GM23338 (cell line): ENCODE data around the gene SMG1. TPM values are rescaled to one million over a fixed set of nuclear protein-coding genes. Genes with fewer than 3 reads are reported as not detected.

Experiments used
- ATAC-seq: fragments of 200-7000 bp; cut with Tn5 transposase; 3 replicates; pipeline ENCODE4 v1.9.1; 2020
- DNase-seq: peaks from one replicate; pipeline ENCODE4 v3.0.0-alpha.2; 2015; ENCODE audit warnings: low spot score
- H2AFZ ChIP-seq: fragments of 200-600 bp; sonication (generic); 2 replicates; pipeline ENCODE4 v1.8.0; 2016; ENCODE audit warnings: antibody characterized with exemption, mild to moderate bottlenecking, moderate library complexity
- H3F3A ChIP-seq: fragments of 200-600 bp; sonication (generic); replicated peaks from 2 replicates; pipeline ENCODE4 v1.8.0; 2017; ENCODE audit warnings: antibody characterized with exemption, mixed run types, low read depth
- H3K27ac ChIP-seq: fragments of 200-600 bp; sonication (generic); 2 replicates; pipeline ENCODE4 v1.6.1; 2016; ENCODE audit warnings: low read depth
- H3K27me3 ChIP-seq: fragments of 200-600 bp; sonication (generic); 2 replicates; pipeline ENCODE4 v1.8.0; 2016; ENCODE audit warnings: mild to moderate bottlenecking, mixed run types, moderate library complexity; ENCODE audit not compliant: insufficient read depth
- H3K36me3 ChIP-seq: fragments of 200-600 bp; sonication (generic); 2 replicates; pipeline ENCODE4 v1.8.0; 2016; ENCODE audit warnings: mild to moderate bottlenecking; ENCODE audit not compliant: insufficient read depth
- H3K4me1 ChIP-seq: fragments of 200-600 bp; sonication (generic); 2 replicates; pipeline ENCODE4 v1.8.0; 2016; ENCODE audit warnings: mild to moderate bottlenecking, moderate library complexity; ENCODE audit not compliant: insufficient read depth
- H3K4me2 ChIP-seq: fragments of 200-600 bp; sonication (generic); 2 replicates; pipeline ENCODE4 v1.7.1; 2017; ENCODE audit warnings: mixed run types
- H3K4me3 ChIP-seq: fragments of 200-600 bp; sonication (generic); 2 replicates; pipeline ENCODE4 v1.6.1; 2016; ENCODE audit warnings: mixed run types
- H3K79me2 ChIP-seq: fragments of 200-600 bp; sonication (generic); replicated peaks from 2 replicates; pipeline ENCODE4 v1.8.0; 2017; ENCODE audit warnings: mild to moderate bottlenecking; ENCODE audit not compliant: insufficient read depth
- H3K9me2 ChIP-seq: fragments of 200-600 bp; sonication (generic); 2 replicates; pipeline ENCODE4 v1.8.0; 2017; ENCODE audit not compliant: insufficient read depth
- H4K20me1 ChIP-seq: fragments of 200-600 bp; sonication (generic); replicated peaks from 2 replicates; pipeline ENCODE4 v1.8.0; 2017; ENCODE audit warnings: mild to moderate bottlenecking; ENCODE audit not compliant: insufficient read depth
- H3K27ac Mint-ChIP-seq: 2 replicates; pipeline ENCODE4 v1.8.0; 2020; ENCODE audit warnings: inconsistent platforms, mild to moderate bottlenecking, moderate library complexity, mixed read lengths
- H3K27me3 Mint-ChIP-seq: 3 replicates; pipeline ENCODE4 v1.8.0; 2022; ENCODE audit warnings: low read depth, mild to moderate bottlenecking, moderate library complexity, mixed read lengths, inconsistent platforms; ENCODE audit not compliant: insufficient read depth, poor library complexity
- H3K36me3 Mint-ChIP-seq: 3 replicates; pipeline ENCODE4 v1.8.0; 2021; ENCODE audit warnings: low read depth, mild to moderate bottlenecking, inconsistent platforms, moderate library complexity, mixed read lengths
- H3K4me1 Mint-ChIP-seq: 3 replicates; pipeline ENCODE4 v1.8.0; 2020; ENCODE audit warnings: mild to moderate bottlenecking, inconsistent platforms, mixed read lengths
- H3K4me3 Mint-ChIP-seq: 3 replicates; pipeline ENCODE4 v1.8.0; 2021; ENCODE audit warnings: moderate library complexity, mild to moderate bottlenecking, inconsistent platforms, mixed read lengths
- H3K9me3 Mint-ChIP-seq: 3 replicates; pipeline ENCODE4 v1.8.0; 2020; ENCODE audit warnings: moderate library complexity, mild to moderate bottlenecking, inconsistent platforms, mixed read lengths
- EZH2phosphoT487 ChIP-seq: fragments of 200-600 bp; sonication (generic); IDR thresholded peaks from one replicate; pipeline ENCODE4 v1.8.1; 2018; ENCODE audit warnings: antibody characterized with exemption; ENCODE audit not compliant: unreplicated experiment
- NANOG ChIP-seq: IDR thresholded peaks from 2 replicates; pipeline ENCODE4 v1.6.1; 2016; ENCODE audit warnings: antibody characterized with exemption, borderline replicate concordance
- POLR2AphosphoS5 ChIP-seq: IDR thresholded peaks from 2 replicates; pipeline ENCODE4 v1.6.1; 2016; ENCODE audit warnings: antibody characterized with exemption, low read depth
- STAT1 ChIP-seq: IDR thresholded peaks from one replicate; pipeline ENCODE4 v1.6.1; 2016; ENCODE audit warnings: antibody characterized with exemption; ENCODE audit not compliant: unreplicated experiment
- polyA plus RNA-seq: library from polyadenylated mRNA; unstranded; fragments of >200 nt; fragmentation: Nextera tagmentation; extraction: Ambion mirVana; gene quantifications from 2 replicates; pipeline ENCODE4 v1.2.1, GENCODE V29; 2016
- total RNA-seq: library from RNA; depleted of rRNA; stranded (reverse); fragments of >200 nt; shearing (Covaris generic); gene quantifications from 2 replicates; pipeline ENCODE4 v1.2.3, GENCODE V29; 2014
- TF ChIP-seq, protein P1 (sequence below): IDR thresholded peaks from 2 replicates; pipeline ENCODE4 v1.6.1; 2016; ENCODE audit warnings: antibody characterized with exemption
- TF ChIP-seq, protein P2 (sequence below), 2 experiments: fragments of 200-600 bp in 1 of 2; sonication (generic) in 1 of 2; conservative IDR thresholded peaks; 2 replicates each; pipeline versions ENCODE4 v1.5.1 to v1.6.1; 2016 to 2017; ENCODE audit warnings: antibody characterized with exemption in 2 of 2, low read depth in 2 of 2, mild to moderate bottlenecking in 2 of 2, moderate library complexity in 1 of 2
- TF ChIP-seq, protein P3 (sequence below): IDR thresholded peaks from one replicate; pipeline ENCODE4 v1.6.1; 2018; ENCODE audit warnings: antibody characterized with exemption; ENCODE audit not compliant: unreplicated experiment

The SMG1 gene
- total and polyA plus RNA-seq, 2 experiments from 2014 or later, result 18.6 to 119 TPM

DNA sequence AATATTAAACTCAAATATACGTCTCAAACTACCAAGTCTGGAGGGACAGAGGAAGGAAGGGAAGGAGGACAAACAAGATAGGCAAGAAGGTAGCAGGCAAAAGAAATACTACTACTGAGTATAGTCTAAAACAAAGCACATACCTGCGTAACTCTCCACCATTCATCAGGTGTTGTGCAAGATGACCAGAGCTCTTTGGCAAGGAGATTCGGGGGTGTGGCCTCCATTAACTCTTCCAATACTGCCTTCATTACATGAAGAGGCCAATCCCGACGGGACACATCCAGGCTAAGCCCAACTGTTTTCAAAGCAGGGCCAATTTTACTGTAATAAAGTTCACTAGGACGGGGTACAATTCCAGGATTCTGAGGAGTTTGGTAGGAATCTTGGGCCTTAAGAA is 86.7 kb downstream of the SMG1 start (continued):
- TF ChIP-seq, protein P1, sequence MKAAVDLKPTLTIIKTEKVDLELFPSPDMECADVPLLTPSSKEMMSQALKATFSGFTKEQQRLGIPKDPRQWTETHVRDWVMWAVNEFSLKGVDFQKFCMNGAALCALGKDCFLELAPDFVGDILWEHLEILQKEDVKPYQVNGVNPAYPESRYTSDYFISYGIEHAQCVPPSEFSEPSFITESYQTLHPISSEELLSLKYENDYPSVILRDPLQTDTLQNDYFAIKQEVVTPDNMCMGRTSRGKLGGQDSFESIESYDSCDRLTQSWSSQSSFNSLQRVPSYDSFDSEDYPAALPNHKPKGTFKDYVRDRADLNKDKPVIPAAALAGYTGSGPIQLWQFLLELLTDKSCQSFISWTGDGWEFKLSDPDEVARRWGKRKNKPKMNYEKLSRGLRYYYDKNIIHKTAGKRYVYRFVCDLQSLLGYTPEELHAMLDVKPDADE, result no peak

DNA sequence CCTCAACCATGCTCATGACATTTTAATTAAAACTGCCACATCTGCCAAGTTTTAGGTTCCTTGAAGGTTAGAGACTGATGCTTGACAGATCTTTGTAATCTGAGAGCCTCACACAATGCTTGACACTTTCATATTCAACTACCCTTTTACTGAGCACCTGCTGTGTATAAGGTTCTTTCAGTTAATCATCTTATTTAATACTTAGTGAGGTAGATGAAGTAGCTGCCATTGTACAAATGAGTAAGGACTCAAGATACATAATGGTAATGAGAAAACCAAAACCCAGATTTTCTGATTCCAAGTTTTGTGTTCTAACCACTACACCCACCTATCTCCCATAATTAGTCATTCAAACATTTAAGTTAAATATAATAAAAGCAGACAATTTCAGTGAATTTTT is 89.5 kb downstream of the SMG1 start:
- H2AFZ ChIP-seq, result no peak overlapping the region
- H3K36me3 Mint-ChIP-seq, result peaks cover 87% of the 10 kb centered on the region
- no peak overlapping the region for H3K4me3 ChIP-seq
- no peak for DNase-seq
- H3K36me3 ChIP-seq, result peaks cover 95% of the 10 kb centered on the region
- no peak overlapping the region for H3K4me3 Mint-ChIP-seq
- no peaks in the 10 kb centered on the region for H3K27me3 Mint-ChIP-seq
- peaks cover 9% of the 10 kb centered on the region; the same call in 1 of the 2 replicates for H4K20me1 ChIP-seq
- H3K79me2 ChIP-seq, result peaks cover 6% of the 10 kb centered on the region
- no peaks in the 10 kb centered on the region for H3K4me1 ChIP-seq
- no peak overlapping the region for H3K27ac Mint-ChIP-seq
- no peak overlapping the region for H3K27ac ChIP-seq
- no peaks in the 10 kb centered on the region for H3K9me2 ChIP-seq
- no peaks in the 10 kb centered on the region; the same call in 2 of the 3 replicates for H3K4me1 Mint-ChIP-seq
- TF ChIP-seq POLR2AphosphoS5 (no peak), NANOG (no peak)
- no peaks in the 10 kb centered on the region for H3K27me3 ChIP-seq
- H3K9me3 Mint-ChIP-seq, result no peaks in the 10 kb centered on the region
- no peaks in the 10 kb centered on the region for H3F3A ChIP-seq
- ATAC-seq, result no peak
- H3K4me2 ChIP-seq, result no peak overlapping the region

DNA sequence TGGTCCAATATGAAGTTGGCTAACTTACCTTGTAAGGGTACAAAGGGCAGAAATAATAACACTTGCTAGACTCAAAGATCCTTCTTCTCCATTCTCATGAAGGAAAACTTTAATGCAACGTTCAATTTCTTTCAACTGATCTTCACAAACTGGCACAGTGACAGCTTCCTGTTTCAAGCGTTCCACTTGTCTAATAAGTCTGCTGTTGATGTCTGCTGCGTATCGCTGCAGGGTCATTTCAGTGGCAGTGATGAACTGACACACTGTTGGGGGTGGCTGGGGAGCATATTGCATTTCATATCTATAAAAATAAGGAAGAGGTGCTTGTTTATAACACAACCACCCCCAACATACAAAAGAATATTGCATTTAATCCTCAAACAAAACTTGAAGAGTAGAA is 91.3 kb downstream of the SMG1 start:
- H3K36me3 ChIP-seq, result peaks cover 88% of the 10 kb centered on the region
- ATAC-seq, result no peak
- H3K36me3 Mint-ChIP-seq, result peaks cover 86% of the 10 kb centered on the region

More for the DNA sequence above, 91.3 kb downstream of the SMG1 start:
- Histone ChIP-seq H3K4me3 (no peak overlapping the region), H3K27ac (no peak overlapping the region), H3K79me2 (peaks cover 3% of the 10 kb centered on the region), H3F3A (0 out of 2 replicates have a peak, but pooled peaks cover 5% of the 10 kb centered on the region), H3K4me2 (no peak overlapping the region), H3K4me1 (no peaks in the 10 kb centered on the region), H3K9me2 (no peaks in the 10 kb centered on the region), H4K20me1 (peaks cover 9% of the 10 kb centered on the region; the same call in 1 of the 2 replicates), H2AFZ (no peak overlapping the region), H3K27me3 (no peaks in the 10 kb centered on the region)
- no peak for DNase-seq
- TF ChIP-seq, protein P2, sequence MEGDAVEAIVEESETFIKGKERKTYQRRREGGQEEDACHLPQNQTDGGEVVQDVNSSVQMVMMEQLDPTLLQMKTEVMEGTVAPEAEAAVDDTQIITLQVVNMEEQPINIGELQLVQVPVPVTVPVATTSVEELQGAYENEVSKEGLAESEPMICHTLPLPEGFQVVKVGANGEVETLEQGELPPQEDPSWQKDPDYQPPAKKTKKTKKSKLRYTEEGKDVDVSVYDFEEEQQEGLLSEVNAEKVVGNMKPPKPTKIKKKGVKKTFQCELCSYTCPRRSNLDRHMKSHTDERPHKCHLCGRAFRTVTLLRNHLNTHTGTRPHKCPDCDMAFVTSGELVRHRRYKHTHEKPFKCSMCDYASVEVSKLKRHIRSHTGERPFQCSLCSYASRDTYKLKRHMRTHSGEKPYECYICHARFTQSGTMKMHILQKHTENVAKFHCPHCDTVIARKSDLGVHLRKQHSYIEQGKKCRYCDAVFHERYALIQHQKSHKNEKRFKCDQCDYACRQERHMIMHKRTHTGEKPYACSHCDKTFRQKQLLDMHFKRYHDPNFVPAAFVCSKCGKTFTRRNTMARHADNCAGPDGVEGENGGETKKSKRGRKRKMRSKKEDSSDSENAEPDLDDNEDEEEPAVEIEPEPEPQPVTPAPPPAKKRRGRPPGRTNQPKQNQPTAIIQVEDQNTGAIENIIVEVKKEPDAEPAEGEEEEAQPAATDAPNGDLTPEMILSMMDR (conservative IDR thresholded peaks at IDR 0.05; ENCODE audit: low read depth in 2 of 2), result no peak
- TF ChIP-seq POLR2AphosphoS5, result no peak
- TF ChIP-seq EZH2phosphoT487, result no peak
- no peak for TF ChIP-seq STAT1
- TF ChIP-seq, protein P3, sequence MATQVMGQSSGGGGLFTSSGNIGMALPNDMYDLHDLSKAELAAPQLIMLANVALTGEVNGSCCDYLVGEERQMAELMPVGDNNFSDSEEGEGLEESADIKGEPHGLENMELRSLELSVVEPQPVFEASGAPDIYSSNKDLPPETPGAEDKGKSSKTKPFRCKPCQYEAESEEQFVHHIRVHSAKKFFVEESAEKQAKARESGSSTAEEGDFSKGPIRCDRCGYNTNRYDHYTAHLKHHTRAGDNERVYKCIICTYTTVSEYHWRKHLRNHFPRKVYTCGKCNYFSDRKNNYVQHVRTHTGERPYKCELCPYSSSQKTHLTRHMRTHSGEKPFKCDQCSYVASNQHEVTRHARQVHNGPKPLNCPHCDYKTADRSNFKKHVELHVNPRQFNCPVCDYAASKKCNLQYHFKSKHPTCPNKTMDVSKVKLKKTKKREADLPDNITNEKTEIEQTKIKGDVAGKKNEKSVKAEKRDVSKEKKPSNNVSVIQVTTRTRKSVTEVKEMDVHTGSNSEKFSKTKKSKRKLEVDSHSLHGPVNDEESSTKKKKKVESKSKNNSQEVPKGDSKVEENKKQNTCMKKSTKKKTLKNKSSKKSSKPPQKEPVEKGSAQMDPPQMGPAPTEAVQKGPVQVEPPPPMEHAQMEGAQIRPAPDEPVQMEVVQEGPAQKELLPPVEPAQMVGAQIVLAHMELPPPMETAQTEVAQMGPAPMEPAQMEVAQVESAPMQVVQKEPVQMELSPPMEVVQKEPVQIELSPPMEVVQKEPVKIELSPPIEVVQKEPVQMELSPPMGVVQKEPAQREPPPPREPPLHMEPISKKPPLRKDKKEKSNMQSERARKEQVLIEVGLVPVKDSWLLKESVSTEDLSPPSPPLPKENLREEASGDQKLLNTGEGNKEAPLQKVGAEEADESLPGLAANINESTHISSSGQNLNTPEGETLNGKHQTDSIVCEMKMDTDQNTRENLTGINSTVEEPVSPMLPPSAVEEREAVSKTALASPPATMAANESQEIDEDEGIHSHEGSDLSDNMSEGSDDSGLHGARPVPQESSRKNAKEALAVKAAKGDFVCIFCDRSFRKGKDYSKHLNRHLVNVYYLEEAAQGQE, result no peak
- Mint-ChIP-seq H3K4me1 (no peaks in the 10 kb centered on the region; the same call in 2 of the 3 replicates), H3K27ac (no peak overlapping the region), H3K4me3 (no peak overlapping the region), H3K9me3 (no peaks in the 10 kb centered on the region), H3K27me3 (no peaks in the 10 kb centered on the region)
